NCI-H1048 (cell line): ENCODE results near the gene ABAT.

Experiments used
- DNase-seq: peaks from one replicate; lab custom pipeline; 2025; lab: John Stamatoyannopoulos, UW

Gene ABAT

GRCh38 chr16:8717892-8718415 is 43.5 kb downstream of the ABAT start:
- DNase-seq: no peak

DNA sequence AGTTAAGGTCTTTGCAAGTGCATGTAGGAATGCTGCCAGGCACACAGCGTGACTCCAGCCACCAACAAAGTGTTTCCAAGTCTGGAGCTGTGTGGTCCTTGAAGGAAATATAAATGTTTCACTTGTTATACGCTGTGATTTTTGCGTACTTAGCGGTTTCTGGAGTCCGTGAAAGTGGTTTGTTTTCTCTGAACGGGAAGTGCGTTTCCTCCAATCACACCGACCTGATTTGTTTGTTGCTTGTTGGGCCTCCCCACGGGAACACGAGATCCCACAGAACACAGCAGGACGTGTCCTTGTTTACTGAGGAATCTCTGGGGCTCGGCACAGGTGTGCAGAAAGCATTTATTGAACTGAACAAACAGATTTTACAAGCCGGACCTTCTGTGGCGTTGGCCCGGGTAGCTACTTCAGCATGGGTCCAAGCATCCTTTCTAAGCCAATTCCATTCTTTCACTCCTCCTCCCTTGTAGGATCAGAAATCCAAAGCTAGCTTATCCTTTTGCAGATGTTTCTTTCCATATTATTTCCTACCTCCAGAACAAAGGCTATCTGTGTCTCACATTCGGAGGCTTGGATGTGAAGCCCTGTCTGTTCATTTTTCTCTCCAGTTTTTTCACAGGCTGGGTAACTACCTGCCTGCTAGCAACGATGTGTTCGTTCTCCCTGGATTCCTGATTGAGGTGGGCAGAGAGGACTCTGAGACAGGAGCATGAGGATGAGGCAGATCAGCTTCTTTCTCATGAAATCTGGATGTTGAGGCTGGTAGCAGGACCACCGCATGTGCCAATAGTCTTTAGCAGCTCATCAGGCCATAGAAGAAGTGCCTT is 44.6 kb downstream of the ABAT start:
- DNase-seq: no peak

DNA sequence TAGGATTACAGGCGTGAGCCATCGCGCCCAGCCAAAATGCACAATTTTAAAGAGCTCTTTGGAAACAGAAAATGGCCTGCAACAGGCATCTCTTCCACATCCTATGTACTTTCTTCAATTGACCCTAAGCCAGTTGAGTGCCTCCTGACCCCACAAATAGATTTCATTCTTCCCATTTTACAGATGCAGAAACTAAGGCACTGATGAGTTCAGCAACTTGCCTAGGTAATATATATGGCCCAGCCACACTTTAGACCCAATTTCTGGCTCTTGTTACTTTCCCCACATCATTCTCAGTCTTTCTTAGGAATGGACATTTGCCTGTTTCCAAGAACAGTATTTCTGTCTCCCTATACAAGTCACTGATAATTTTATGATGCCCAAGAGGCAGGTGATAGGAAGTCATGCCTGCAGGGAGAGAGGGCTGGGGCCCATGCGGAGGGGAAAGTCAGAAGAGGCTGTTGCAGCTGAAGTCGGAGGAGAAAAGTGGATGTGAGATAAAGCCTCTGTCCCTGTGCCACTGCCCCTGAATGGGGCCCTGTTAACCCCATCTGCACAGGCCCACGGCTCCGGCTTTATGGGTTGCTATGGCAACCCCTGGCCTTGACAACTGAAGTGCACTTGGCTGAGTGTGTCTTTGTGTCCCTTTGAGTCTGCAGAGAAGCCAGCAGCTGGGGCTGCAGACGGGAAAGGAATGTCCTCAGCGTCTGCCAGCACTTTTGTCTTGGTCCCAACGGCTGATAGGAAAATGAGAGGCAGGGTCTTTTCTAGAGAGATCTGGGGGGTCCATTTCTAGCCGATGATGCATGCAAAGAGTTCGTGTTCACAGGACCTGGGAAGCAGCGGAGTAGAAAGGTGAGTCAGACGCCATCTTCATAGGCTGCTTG is 45.9 kb downstream of the ABAT start:
- DNase-seq: no peak

DNA sequence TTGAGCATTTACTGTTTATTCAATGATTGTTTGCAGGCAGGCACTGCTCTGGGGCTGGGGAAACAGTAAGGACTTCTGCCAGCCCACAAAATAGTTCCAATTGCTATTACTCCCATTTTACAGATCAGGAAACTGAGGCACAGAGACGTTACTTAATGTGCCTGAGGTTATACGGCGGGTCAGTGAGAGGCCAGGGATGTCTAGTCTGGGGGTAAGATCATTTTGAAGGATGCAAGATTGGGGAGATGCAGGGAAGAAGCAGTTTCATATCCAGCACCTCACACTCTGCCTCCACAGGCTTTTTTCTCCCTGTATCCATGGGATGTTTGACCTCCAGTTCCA is 46.5 kb downstream of the ABAT start:
- DNase-seq: no peak

DNA sequence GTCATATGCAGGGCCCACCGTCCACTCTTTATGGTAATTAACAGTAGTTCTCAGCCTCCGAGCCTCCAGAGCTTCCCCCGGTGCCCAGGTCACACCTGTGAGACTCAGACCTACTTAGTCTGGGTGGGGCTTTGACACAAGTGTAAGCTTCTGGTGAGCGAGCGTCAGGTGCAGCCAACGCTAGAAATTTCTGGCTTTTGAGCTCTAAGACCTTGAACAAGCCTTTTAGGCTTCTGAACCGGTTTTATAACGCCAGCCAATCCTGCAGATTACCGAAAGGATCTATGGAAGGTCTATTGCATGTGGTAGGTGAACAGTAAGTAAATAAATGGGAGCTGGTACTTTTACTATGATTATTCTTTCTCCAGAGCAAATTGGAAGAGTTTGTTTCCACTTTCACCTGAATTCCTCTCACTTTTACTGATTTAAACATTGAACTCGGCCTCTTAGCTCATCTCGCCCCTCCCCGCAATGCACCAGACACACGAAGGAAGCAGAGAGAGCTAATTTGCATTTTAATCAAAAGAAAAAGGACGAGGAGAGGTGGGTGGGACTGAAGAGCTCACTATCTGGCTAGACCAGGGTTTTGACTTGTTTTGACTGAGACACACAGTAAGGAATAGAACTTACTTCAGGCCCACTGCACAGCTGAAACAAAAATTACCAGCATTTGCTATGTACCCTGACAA is 47.1 kb downstream of the ABAT start:
- DNase-seq: no peak

DNA sequence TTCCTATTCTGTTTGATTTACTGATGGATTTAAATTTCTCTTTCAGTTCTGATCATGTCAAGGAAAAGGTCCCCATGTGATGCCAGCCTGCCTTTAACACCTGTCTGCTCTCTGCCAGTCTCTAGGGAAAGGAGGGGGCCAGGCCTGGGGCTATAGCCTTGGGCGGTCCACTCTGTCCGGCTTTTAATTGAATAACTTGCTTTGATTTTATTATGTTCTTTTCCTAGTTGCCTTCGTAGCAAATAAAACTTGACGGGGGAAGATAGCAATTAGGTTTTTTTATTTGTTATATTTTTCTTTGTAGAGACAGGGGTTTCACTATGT is 47.6 kb downstream of the ABAT start:
- no peak for DNase-seq

- DNase-seq: no peak
Observed at GRCh38 chr16:8725513-8726178, 51.2 kb downstream of the ABAT start.

GRCh38 chr16:8727131-8727806 is 52.9 kb downstream of the ABAT start:
- DNase-seq: no peak

DNA sequence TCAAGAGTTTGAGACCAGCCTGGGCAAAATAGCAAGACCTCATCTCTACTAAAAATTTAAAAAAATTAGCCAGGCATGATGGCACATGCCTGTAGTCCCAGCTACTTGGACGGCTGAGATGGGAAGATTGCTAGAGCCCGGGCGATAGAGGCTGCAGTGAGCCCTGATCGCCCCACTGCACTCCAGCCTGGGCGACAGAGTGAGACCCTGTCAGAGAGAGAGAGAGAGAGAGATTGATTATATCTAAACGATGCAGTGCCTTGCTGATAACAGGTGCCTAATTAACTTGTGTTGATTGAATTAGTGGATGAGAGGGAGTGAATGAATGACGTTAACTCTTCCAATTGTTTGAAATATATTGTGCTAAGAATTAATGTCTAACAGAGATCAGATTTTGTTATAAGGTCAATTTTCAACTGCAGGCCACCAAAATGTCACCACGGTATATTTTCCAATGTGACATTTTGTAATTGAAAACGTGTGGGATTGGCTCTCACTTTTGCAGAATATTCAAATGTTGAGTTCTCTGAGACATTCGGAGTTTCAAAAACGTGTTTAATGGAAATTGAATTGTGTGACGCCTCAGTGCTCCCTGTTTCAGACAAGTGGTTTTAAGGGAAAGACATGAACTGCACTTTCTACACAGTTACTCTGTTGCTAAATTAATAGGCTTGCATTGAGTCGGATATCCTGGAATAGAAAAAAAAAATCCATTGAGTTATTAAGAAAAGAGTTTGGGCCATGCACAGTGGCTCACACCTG is 53.6 kb downstream of the ABAT start:
- DNase-seq: no peak

GRCh38 chr16:8729779-8730334 is 55.4 kb downstream of the ABAT start:
- no peak for DNase-seq

GRCh38 chr16:8730335-8730915 is 56.0 kb downstream of the ABAT start:
- DNase-seq: no peak

- no peak for DNase-seq
Observed at GRCh38 chr16:8733849-8734540, 59.6 kb downstream of the ABAT start.

DNA sequence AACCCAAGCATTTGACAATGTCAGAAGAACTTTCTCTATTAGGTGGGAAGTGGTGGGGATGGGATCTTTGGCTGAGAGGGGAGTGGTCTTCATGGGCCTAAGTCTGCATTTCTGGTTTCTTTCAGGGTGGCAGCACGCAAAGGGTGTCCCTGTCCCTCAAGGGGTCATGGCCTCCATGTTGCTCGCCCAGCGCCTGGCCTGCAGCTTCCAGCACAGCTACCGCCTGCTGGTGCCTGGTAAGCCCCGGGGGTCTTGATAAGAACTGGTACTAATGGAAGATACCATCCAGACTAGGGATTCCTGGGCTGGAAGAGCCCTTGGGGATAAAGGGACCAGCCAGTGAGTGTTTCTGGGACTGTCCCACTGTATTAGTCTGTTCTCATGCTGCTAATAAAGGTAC is 61.2 kb downstream of the ABAT start:
- DNase-seq: no peak

GRCh38 chr16:8736123-8736668 is 61.8 kb downstream of the ABAT start:
- DNase-seq: no peak

DNA sequence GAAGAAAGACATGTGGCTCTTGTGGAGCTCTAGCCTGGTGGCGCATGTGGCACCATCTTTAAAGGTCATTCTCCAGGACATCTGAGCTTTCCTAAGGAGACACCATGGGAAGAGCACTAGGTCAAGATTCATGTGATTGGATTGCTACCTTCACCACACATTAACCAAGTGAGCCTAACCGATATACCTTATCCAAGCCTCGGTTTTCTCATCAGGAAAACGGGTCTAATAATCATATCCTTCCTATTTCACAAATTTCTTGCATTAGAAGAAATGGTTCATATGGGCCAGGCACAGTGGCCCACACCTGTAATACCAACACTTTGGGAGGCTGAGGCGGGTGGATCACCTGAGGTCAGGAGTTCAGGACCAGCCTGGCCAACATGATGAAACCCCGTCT is 64.7 kb downstream of the ABAT start:
- no peak for DNase-seq

GRCh38 chr16:8739989-8740704 is 65.7 kb downstream of the ABAT start:
- DNase-seq: no peak

GRCh38 chr16:8740775-8741355 is 66.4 kb downstream of the ABAT start:
- no peak for DNase-seq

GRCh38 chr16:8741636-8742035 is 67.2 kb downstream of the ABAT start:
- DNase-seq: no peak
